SU-DHL-6 (cell line): ENCODE results near the gene CAPRIN2.

Source experiments
- CTCF ChIP-seq: fragments of 200-600 bp; sonication (generic); IDR thresholded peaks from one replicate; pipeline ENCODE4 v1.5.1; 2017; ENCODE audit warnings: antibody characterized with exemption, mild to moderate bottlenecking, low read length, moderate library complexity; ENCODE audit not compliant: insufficient read depth, poor library complexity, severe bottlenecking
- EZH2phosphoT487 ChIP-seq: fragments of 200-600 bp; sonication (generic), shearing (Covaris generic); conservative IDR thresholded peaks from 2 replicates; pipeline ENCODE4 v1.6.1; 2018; ENCODE audit warnings: mild to moderate bottlenecking, antibody characterized with exemption, low read length, moderate library complexity, mixed read lengths

- no peak for TF ChIP-seq CTCF
- TF ChIP-seq EZH2phosphoT487, result no peak
These were observed 25.2 kb downstream of the CAPRIN2 start for GRCh38 chr12:30729547-30729946.
